OCI-LY1 (cell line): ENCODE measurements around the gene C1QTNF3.

Experiments used
- H2AFZ ChIP-seq: fragments of 200-600 bp; sonication (generic), shearing (Covaris generic); 2 replicates; pipeline ENCODE4 v1.6.0; 2014; ENCODE audit warnings: antibody characterized with exemption, mild to moderate bottlenecking, low read length
- H3F3A ChIP-seq: fragments of 200-600 bp; sonication (generic), shearing (Covaris generic); 2 replicates; pipeline ENCODE4 v1.6.0; 2014; ENCODE audit warnings: mild to moderate bottlenecking, antibody characterized with exemption, low read length, moderate library complexity; ENCODE audit not compliant: insufficient read depth
- H3K27ac ChIP-seq: fragments of 200-600 bp; sonication (generic); 2 replicates; pipeline ENCODE4 v1.5.1; 2014; ENCODE audit warnings: low read length, mixed run types, mild to moderate bottlenecking, low read depth; ENCODE audit not compliant: poor library complexity, severe bottlenecking
- H3K27me3 ChIP-seq: fragments of 200-600 bp; sonication (generic); 2 replicates; pipeline ENCODE4 v1.6.0; 2014; ENCODE audit warnings: antibody characterized with exemption, mild to moderate bottlenecking, low read length, moderate library complexity; ENCODE audit not compliant: insufficient read depth
- H3K36me3 ChIP-seq: fragments of 200-600 bp; sonication (generic); 2 replicates; pipeline ENCODE4 v1.6.1; 2014; ENCODE audit warnings: mild to moderate bottlenecking, antibody characterized with exemption, low read length, moderate library complexity, mixed read lengths; ENCODE audit not compliant: insufficient read depth
- H3K4me1 ChIP-seq: fragments of 200-600 bp; sonication (generic); 2 replicates; pipeline ENCODE4 v1.5.1; 2014; ENCODE audit warnings: mild to moderate bottlenecking, low read length, moderate library complexity; ENCODE audit not compliant: insufficient read depth, severe bottlenecking
- H3K4me2 ChIP-seq: fragments of 200-600 bp; sonication (generic), shearing (Covaris generic); 2 replicates; pipeline ENCODE4 v1.6.1; 2014; ENCODE audit warnings: low read length
- H3K4me3 ChIP-seq: fragments of 200-600 bp; sonication (generic); 2 replicates; pipeline ENCODE4 v1.5.1; 2014; ENCODE audit warnings: low read length, low read depth, mild to moderate bottlenecking, mixed read lengths; ENCODE audit not compliant: poor library complexity, severe bottlenecking
- H3K79me2 ChIP-seq: fragments of 200-600 bp; shearing (Covaris generic); 2 replicates; pipeline ENCODE4 v1.6.1; 2016; ENCODE audit warnings: mixed run types, low read length, mixed read lengths; ENCODE audit not compliant: insufficient read depth
- H3K9ac ChIP-seq: fragments of 200-600 bp; sonication (generic), shearing (Covaris generic); 2 replicates; pipeline ENCODE4 v1.6.1; 2014; ENCODE audit warnings: mild to moderate bottlenecking, low read length, mixed read lengths
- H3K9me2 ChIP-seq: fragments of 200-600 bp; sonication (generic), shearing (Covaris generic); 2 replicates; pipeline ENCODE4 v1.6.1; 2014; ENCODE audit warnings: low read depth, mild to moderate bottlenecking, low read length, mixed read lengths
- H3K9me3 ChIP-seq: fragments of 200-600 bp; shearing (Covaris generic); 2 replicates; pipeline ENCODE4 v1.6.1; 2014; ENCODE audit warnings: low read length, mixed read lengths
- H4K20me1 ChIP-seq: fragments of 200-600 bp; sonication (generic), shearing (Covaris generic); 2 replicates; pipeline ENCODE4 v1.6.0; 2016; ENCODE audit warnings: mild to moderate bottlenecking, low read length; ENCODE audit not compliant: insufficient read depth
- CTCF ChIP-seq: fragments of 200-600 bp; sonication (generic), shearing (Covaris generic); IDR thresholded peaks from 2 replicates; pipeline ENCODE4 v1.5.1; 2017; ENCODE audit warnings: mild to moderate bottlenecking, antibody characterized with exemption, low read length, moderate library complexity, mixed read lengths
- EZH2 ChIP-seq: fragments of 200-600 bp; sonication (generic), shearing (Covaris generic); IDR thresholded peaks from 2 replicates; pipeline ENCODE4 v1.8.0; 2017; ENCODE audit warnings: borderline replicate concordance, mixed run types, mild to moderate bottlenecking, antibody characterized with exemption, low read length, moderate library complexity, mixed read lengths

Gene C1QTNF3

GRCh38 chr5:34016222-34016621, 26.8 kb downstream of the C1QTNF3 start:
- Histone ChIP-seq H3K27me3 (no peaks in the 10 kb centered on the region), H3K9ac (no peak overlapping the region), H4K20me1 (no peaks in the 10 kb centered on the region), H3K4me1 (no peaks in the 10 kb centered on the region), H3K27ac (no peak overlapping the region), H3K4me2 (no peak overlapping the region), H3K79me2 (no peaks in the 10 kb centered on the region), H3K4me3 (no peak overlapping the region), H3F3A (no peaks in the 10 kb centered on the region), H3K9me2 (no peaks in the 10 kb centered on the region), H2AFZ (no peak overlapping the region), H3K36me3 (no peaks in the 10 kb centered on the region), H3K9me3 (no peaks in the 10 kb centered on the region)
- no peak for TF ChIP-seq EZH2
- no peak for TF ChIP-seq CTCF

GRCh38 chr5:34015120-34015822, 27.7 kb downstream of the C1QTNF3 start:
- H3K9me3 ChIP-seq: no peaks in the 10 kb centered on the region
- TF ChIP-seq EZH2 (no peak), CTCF (no peak)

GRCh38 chr5:34014626-34015025, 28.4 kb downstream of the C1QTNF3 start:
- Histone ChIP-seq H2AFZ (no peak overlapping the region), H3K27ac (no peak overlapping the region), H3K36me3 (no peaks in the 10 kb centered on the region), H3K9me3 (no peaks in the 10 kb centered on the region), H3K27me3 (no peaks in the 10 kb centered on the region), H3K4me2 (no peak overlapping the region), H3K79me2 (no peaks in the 10 kb centered on the region), H3K4me3 (no peak overlapping the region), H3K4me1 (no peaks in the 10 kb centered on the region), H3F3A (no peaks in the 10 kb centered on the region), H3K9ac (no peak overlapping the region), H4K20me1 (no peaks in the 10 kb centered on the region), H3K9me2 (no peaks in the 10 kb centered on the region)
- TF ChIP-seq CTCF (no peak), EZH2 (no peak)

More at GRCh38 chr5:34015120-34015822, 27.7 kb downstream of the C1QTNF3 start:
- Histone ChIP-seq H3K4me2 (no peak overlapping the region), H3K79me2 (no peaks in the 10 kb centered on the region), H2AFZ (no peak overlapping the region), H3K9ac (no peak overlapping the region), H4K20me1 (no peaks in the 10 kb centered on the region), H3K27ac (no peak overlapping the region), H3K36me3 (no peaks in the 10 kb centered on the region), H3K9me2 (no peaks in the 10 kb centered on the region), H3K4me1 (no peaks in the 10 kb centered on the region), H3F3A (no peaks in the 10 kb centered on the region), H3K27me3 (no peaks in the 10 kb centered on the region), H3K4me3 (no peak overlapping the region)
